ENCODE data around the gene CDYL.

The CDYL gene

DNA sequence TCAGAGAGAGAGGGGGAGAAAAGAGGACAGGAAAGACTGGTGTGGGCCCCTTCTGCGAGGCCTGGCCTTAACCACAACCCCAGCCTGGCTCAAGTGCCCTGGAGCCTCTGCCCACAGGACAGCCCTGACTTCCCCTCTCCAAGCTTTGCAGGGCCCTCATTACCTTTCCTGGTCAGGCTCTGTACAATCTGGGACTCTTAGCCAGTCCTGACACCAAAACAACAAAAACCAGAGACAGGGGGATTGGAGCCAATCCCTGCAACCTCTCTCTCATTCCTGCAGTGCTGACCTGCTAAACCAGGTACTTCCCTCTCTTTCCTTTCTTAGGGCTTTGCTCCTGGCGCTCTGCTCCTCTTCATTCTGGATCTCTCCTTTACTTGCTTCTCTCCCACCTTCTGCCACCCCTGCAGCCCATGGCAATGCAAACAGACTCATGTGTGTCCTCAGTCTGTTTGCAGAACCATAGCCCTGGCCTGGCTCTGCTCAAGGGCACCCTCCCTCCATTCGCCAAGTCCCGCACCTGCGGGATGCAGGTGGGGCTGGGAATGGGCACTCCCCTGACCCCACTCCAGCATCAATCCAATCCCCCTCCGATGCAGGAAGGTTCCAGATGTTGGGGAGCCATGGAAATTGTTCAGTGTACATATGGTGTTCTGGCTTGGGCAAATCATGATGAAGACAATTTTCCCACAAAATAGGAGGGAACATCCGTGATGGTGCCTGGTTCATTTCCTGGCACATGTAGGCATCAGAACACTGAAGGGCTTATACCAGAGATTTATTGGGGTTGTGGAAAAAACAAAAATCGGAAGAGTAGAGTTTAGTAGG, 189.6 kb downstream of the CDYL start:
- no peak for ATAC-seq
- Mint-ChIP-seq H3K36me3 (no peaks in the 10 kb centered on the region), H3K4me3 (no peak overlapping the region), H3K9me3 (no peaks in the 10 kb centered on the region), H3K27ac (no peak overlapping the region), H3K4me1 (no peaks in the 10 kb centered on the region), H3K27me3 (peaks cover 10% of the 10 kb centered on the region)

- Mint-ChIP-seq H3K36me3 (no peaks in the 10 kb centered on the region), H3K9me3 (no peaks in the 10 kb centered on the region), H3K4me3 (no peak overlapping the region), H3K4me1 (no peaks in the 10 kb centered on the region), H3K27me3 (peaks cover 26% of the 10 kb centered on the region), H3K27ac (no peak overlapping the region)
- no peak for ATAC-seq
These were observed 191.3 kb downstream of the CDYL start for GRCh38 chr6:4967301-4968030.

DNA sequence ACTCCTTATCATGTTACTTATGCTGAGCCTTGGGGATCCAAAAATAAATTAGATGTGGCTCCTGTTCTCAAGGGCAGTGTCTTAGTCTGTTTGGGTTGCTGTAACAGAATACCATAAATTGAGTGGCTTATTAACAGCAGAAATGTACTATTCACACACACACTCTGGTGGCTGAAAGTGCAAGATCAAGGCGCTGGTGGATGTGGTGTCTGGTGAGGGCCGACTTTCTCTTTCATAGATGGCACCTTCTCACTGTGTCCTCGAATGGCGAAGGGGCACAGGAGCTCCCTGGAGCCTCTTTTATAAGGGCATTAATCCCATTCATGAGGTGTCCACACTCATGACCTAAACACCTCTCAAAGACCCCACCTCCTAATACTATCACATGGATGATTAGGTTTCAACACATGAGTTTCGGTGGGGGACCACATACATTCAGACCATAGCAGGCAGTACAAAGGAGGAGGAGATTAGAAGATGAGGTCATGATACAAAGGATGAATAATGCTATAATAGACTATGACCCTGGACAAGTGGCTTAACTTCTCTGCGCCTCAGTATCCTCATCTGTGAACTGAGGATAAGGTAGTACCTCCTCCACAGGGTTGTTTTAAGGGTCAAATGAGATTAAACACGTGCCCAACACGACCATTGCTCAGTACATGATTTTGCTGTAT, 193.5 kb downstream of the CDYL start:
- Mint-ChIP-seq H3K4me3 (no peak overlapping the region), H3K27me3 (peaks cover 31% of the 10 kb centered on the region), H3K9me3 (no peaks in the 10 kb centered on the region), H3K4me1 (no peaks in the 10 kb centered on the region), H3K27ac (no peak overlapping the region), H3K36me3 (no peaks in the 10 kb centered on the region)
- no peak for ATAC-seq

GRCh38 chr6:4970739-4971395, 194.7 kb downstream of the CDYL start:
- Mint-ChIP-seq H3K36me3 (no peaks in the 10 kb centered on the region), H3K4me3 (no peak overlapping the region), H3K4me1 (no peaks in the 10 kb centered on the region), H3K9me3 (no peaks in the 10 kb centered on the region), H3K27ac (no peak overlapping the region), H3K27me3 (peaks cover 31% of the 10 kb centered on the region)
- ATAC-seq = no peak

- Mint-ChIP-seq H3K27ac (no peak overlapping the region), H3K4me3 (no peak overlapping the region), H3K9me3 (peaks cover 6% of the 10 kb centered on the region), H3K4me1 (no peaks in the 10 kb centered on the region), H3K27me3 (peaks cover 39% of the 10 kb centered on the region), H3K36me3 (peaks cover 6% of the 10 kb centered on the region)
- peak; percentile 22 for ATAC-seq
These were observed 195.6 kb downstream of the CDYL start for GRCh38 chr6:4971851-4972250.

DNA sequence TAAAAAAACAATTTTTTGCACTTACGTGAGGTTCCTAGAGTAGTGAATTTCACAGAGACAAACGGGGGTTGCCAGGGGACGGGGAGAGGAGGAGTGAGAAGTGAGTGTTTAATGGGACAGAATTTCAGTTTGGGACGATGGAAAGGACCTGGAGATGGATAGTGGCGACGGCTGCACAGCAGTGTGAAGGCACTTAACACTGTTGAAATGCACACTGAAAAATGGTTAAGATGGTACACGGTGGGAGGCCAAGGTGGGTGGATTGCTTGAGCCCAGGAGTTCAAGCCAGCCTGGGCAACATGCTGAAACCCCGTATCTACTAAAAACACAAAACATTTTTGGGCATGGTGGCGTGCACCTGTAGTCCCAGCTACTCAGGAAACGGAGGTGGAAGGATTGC, 196.2 kb downstream of the CDYL start:
- Mint-ChIP-seq H3K4me1 (no peaks in the 10 kb centered on the region), H3K36me3 (peaks cover 10% of the 10 kb centered on the region), H3K4me3 (no peak overlapping the region), H3K27ac (no peak overlapping the region), H3K27me3 (peaks cover 45% of the 10 kb centered on the region), H3K9me3 (peaks cover 11% of the 10 kb centered on the region)
- ATAC-seq = no peak

DNA sequence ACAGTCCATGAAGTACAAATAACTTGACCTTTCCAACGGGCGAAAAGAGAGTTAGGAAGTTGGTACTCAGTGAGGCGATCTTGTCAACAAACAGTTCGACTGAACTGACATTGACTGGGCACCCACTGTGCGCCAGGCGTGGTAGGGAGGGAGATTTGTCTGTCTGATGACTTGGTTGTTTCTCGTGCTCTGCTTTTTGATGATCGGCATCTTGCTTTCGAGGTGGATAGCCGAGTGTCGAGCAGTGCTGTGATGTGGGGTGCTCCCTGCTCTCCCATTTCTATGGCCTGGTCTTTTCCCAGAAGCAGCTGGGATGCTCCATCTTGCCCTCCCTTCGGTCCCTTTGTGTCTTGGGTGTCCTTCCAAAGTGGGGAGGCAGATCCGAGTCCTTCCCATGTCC, 197.2 kb downstream of the CDYL start:
- H3K27me3 Mint-ChIP-seq = peaks cover 47% of the 10 kb centered on the region
- peaks cover 11% of the 10 kb centered on the region for H3K9me3 Mint-ChIP-seq
- H3K4me1 Mint-ChIP-seq = no peaks in the 10 kb centered on the region
- H3K36me3 Mint-ChIP-seq = peaks cover 10% of the 10 kb centered on the region
- H3K27ac Mint-ChIP-seq = no peak overlapping the region
- ATAC-seq = no peak
- H3K4me3 Mint-ChIP-seq = no peak overlapping the region

GRCh38 chr6:4973982-4974745, 198.0 kb downstream of the CDYL start:
- peaks cover 10% of the 10 kb centered on the region for H3K36me3 Mint-ChIP-seq
- H3K4me3 Mint-ChIP-seq = no peak overlapping the region
- peaks cover 47% of the 10 kb centered on the region for H3K27me3 Mint-ChIP-seq
- H3K4me1 Mint-ChIP-seq = no peaks in the 10 kb centered on the region
- peaks cover 11% of the 10 kb centered on the region for H3K9me3 Mint-ChIP-seq
- no peak for ATAC-seq
- H3K27ac Mint-ChIP-seq = no peak overlapping the region

- Mint-ChIP-seq H3K36me3 (peaks cover 14% of the 10 kb centered on the region), H3K9me3 (peaks cover 16% of the 10 kb centered on the region), H3K27ac (no peak overlapping the region), H3K27me3 (peaks cover 45% of the 10 kb centered on the region), H3K4me1 (no peaks in the 10 kb centered on the region), H3K4me3 (no peak overlapping the region)
- no peak for ATAC-seq
These were observed 198.8 kb downstream of the CDYL start for GRCh38 chr6:4974962-4975361.

DNA sequence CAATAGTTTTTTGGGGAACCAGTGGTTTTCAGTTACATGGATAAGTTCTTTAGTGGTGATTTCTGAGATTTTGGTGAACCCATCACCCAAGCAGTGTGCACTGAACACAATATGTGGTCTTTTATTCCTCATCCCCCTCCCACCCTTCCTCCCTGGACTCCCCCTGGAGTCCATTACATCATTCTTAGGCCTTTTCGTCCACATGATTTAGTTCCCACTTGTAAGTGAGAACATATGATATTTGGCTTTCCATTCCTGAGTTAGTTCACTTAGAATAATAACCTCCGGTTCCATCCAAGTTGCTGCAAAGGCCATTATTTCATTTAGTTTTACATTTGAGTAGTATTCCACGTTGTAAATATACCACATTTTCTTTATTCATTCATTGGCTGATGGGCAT, 199.3 kb downstream of the CDYL start:
- peaks cover 14% of the 10 kb centered on the region for H3K36me3 Mint-ChIP-seq
- no peak overlapping the region for H3K4me3 Mint-ChIP-seq
- peaks cover 16% of the 10 kb centered on the region for H3K9me3 Mint-ChIP-seq
- no peak for ATAC-seq
- peaks cover 39% of the 10 kb centered on the region for H3K27me3 Mint-ChIP-seq
- no peak overlapping the region for H3K27ac Mint-ChIP-seq
- no peaks in the 10 kb centered on the region for H3K4me1 Mint-ChIP-seq

DNA sequence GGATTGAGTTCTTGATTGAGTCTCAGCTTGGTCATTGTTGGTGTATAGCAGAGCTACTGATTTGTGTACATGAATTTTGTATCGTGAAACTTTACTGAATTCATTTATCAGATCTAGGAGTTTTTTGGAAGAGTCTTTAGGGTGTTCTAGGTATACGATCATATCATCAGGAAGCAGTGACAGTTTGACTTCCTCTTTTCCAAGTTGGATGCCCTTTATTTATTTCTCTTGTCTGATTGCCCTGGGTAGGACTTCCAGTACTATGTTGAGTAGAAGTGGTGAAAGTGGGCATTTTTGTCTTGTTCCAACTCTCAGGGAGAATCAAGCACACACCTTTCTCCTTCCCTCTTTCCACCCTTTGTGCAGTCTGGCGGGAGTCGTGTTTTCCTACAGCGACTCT, 201.3 kb downstream of the CDYL start:
- Mint-ChIP-seq H3K4me1 (no peaks in the 10 kb centered on the region), H3K9me3 (peaks cover 16% of the 10 kb centered on the region), H3K27me3 (peaks cover 21% of the 10 kb centered on the region), H3K36me3 (peaks cover 14% of the 10 kb centered on the region), H3K27ac (no peak overlapping the region), H3K4me3 (no peak overlapping the region)
- ATAC-seq = no peak

GRCh38 chr6:4979426-4979825, 203.2 kb downstream of the CDYL start:
- peaks cover 14% of the 10 kb centered on the region for H3K36me3 Mint-ChIP-seq
- H3K4me1 Mint-ChIP-seq = no peaks in the 10 kb centered on the region
- H3K4me3 Mint-ChIP-seq = no peak overlapping the region
- H3K27me3 Mint-ChIP-seq = peaks cover 31% of the 10 kb centered on the region
- H3K9me3 Mint-ChIP-seq = peaks cover 16% of the 10 kb centered on the region
- H3K27ac Mint-ChIP-seq = no peak overlapping the region
- ATAC-seq = no peak

DNA sequence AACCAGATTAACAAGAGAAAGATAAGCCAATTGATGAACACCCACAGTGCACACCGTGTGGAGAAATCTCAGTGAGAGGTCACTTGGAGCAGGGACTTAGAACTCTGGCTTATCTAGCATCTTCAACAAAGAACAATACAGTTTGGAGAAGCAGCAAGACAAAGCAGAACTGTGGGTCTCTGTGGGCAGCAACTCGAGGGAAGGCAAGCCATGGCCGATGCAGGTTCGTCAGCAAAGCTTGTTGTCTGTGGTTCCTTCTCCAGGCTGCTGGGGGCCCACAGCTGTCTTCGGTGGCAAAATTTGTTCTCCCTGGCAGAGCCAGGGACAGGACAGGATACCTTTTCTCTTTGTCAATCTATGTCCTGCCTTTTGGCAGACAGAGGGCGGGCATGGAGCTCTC, 205.6 kb downstream of the CDYL start:
- no peak overlapping the region for H3K4me3 Mint-ChIP-seq
- no peak overlapping the region for H3K27ac Mint-ChIP-seq
- no peak for ATAC-seq
- no peaks in the 10 kb centered on the region for H3K4me1 Mint-ChIP-seq
- peaks cover 15% of the 10 kb centered on the region for H3K36me3 Mint-ChIP-seq
- peaks cover 30% of the 10 kb centered on the region for H3K27me3 Mint-ChIP-seq
- H3K9me3 Mint-ChIP-seq = peaks cover 12% of the 10 kb centered on the region

GRCh38 chr6:4983322-4983721, 207.1 kb downstream of the CDYL start:
- no peak for ATAC-seq
- Mint-ChIP-seq H3K9me3 (peaks cover 5% of the 10 kb centered on the region), H3K4me3 (no peak overlapping the region), H3K4me1 (no peaks in the 10 kb centered on the region), H3K27ac (no peak overlapping the region), H3K36me3 (peaks cover 11% of the 10 kb centered on the region), H3K27me3 (peaks cover 22% of the 10 kb centered on the region)

Data from stimulated activated memory B cell treated with anti-CD40 and anti-IgM and Interleukin-4, amounts not matched to agents 10 μg/mL and 1 μg/mL and 100 μg/mL, for 72 hours (primary cell).